HepG2 (cell line): Measurements from ENCODE around the gene CAPN8. TPM values are rescaled to one million over a fixed set of nuclear protein-coding genes. Genes with fewer than 3 reads are reported as not detected.

Experiments used
- ATAC-seq: fragments of 200-7000 bp; cut with Tn5 transposase; 3 replicates; pipeline ENCODE4 v1.9.1; 2020; ENCODE audit warnings: mild to moderate bottlenecking, moderate library complexity
- BruUV-seq: library from RNA; stranded (reverse); fragments of 400-500 nt; replicated peaks from 2 replicates; lab custom pipeline; 2021; lab: Mats Ljungman, UMichigan
- CTCF ChIA-PET: fragments of 300-600 bp; formaldehyde crosslinking; extraction: SDS; loops from one replicate; lab custom pipeline; 2021; ENCODE audit warnings: low total read pairs, inconsistent platforms, low intra/inter-chr PET ratio; lab: Yijun Ruan, JAX
- POLR2A ChIA-PET: fragments of 350-600 bp; sonication (Branson Sonifier 250); formaldehyde crosslinking; loops from one replicate; lab custom pipeline; 2020; ENCODE audit warnings: antibody characterized with exemption, inconsistent platforms; lab: Yijun Ruan, JAX
- DNase-seq: peaks from one replicate; pipeline ENCODE4 v3.0.0-alpha.2; 2015; ENCODE audit warnings: low spot score
- FAIRE-seq: peaks from 3 replicates; lab custom pipeline; 2011; peaks lifted over from hg19 to GRCh38; lab: Jason Lieb, UNC
- H2AFZ ChIP-seq: one replicate; pipeline ENCODE4 v1.6.1; 2011; ENCODE audit warnings: low read length, inconsistent platforms
- H3K27ac ChIP-seq: fragments of 300-600 bp; 3 replicates; pipeline ENCODE4 v1.8.0; 2011; ENCODE audit warnings: mixed run types, mild to moderate bottlenecking, mixed read lengths, low read length, inconsistent platforms; ENCODE audit not compliant: insufficient read depth; ENCODE audit errors: extremely low read length
- H3K27me3 ChIP-seq, 2 experiments: fragments of 200-600 bp in 1 of 2; 2 replicates in 1 of 2; 3 replicates in 1 of 2; pipeline versions ENCODE4 v1.6.0 to v1.8.0; 2011; ENCODE audit warnings: low read length in 2 of 2, mild to moderate bottlenecking in 2 of 2, moderate library complexity in 2 of 2, inconsistent platforms in 1 of 2; ENCODE audit not compliant: insufficient read depth in 2 of 2, control insufficient read depth in 1 of 2
- H3K36me3 ChIP-seq, 2 experiments: fragments of 200-600 bp in 1 of 2; replicated peaks in 1 of 2; 2 replicates in 1 of 2; 3 replicates in 1 of 2; pipeline versions ENCODE4 v1.5.1 to v1.8.0; 2011; ENCODE audit warnings: low read length in 2 of 2, inconsistent platforms in 1 of 2; ENCODE audit not compliant: insufficient read depth in 2 of 2, control insufficient read depth in 1 of 2
- H3K4me1 ChIP-seq: 2 replicates; pipeline ENCODE4 v1.5.1; 2012; ENCODE audit warnings: low read length, inconsistent platforms; ENCODE audit not compliant: insufficient read depth
- H3K4me2 ChIP-seq: 2 replicates; pipeline ENCODE4 v1.6.0; 2011; ENCODE audit warnings: low read depth, low read length, inconsistent platforms
- H3K4me3 ChIP-seq, 3 experiments: fragments of 200-600 bp in 1 of 3; sonication (generic), shearing (Covaris generic) in 1 of 3; replicated peaks in 1 of 3; 2 replicates each; pipeline ENCODE4 v1.5.1; 2011 to 2016; ENCODE audit warnings: low read length in 3 of 3, inconsistent platforms in 2 of 3, low read depth in 2 of 3, mild to moderate bottlenecking in 2 of 3, control low read depth in 1 of 3, mixed read lengths in 1 of 3; ENCODE audit not compliant: insufficient read depth in 1 of 3
- H3K79me2 ChIP-seq: one replicate; pipeline ENCODE4 v1.6.1; 2011; ENCODE audit warnings: low read length, inconsistent platforms; ENCODE audit not compliant: insufficient read depth
- H3K9ac ChIP-seq: 2 replicates; pipeline ENCODE4 v1.6.0; 2011; ENCODE audit warnings: mild to moderate bottlenecking, low read depth, low read length, inconsistent platforms; ENCODE audit not compliant: insufficient read depth
- H3K9me3 ChIP-seq: 2 replicates; pipeline ENCODE4 v1.5.1; 2012; ENCODE audit warnings: mild to moderate bottlenecking, low read length
- H4K20me1 ChIP-seq: 2 replicates; pipeline ENCODE4 v1.6.0; 2011; ENCODE audit warnings: inconsistent platforms, mild to moderate bottlenecking, low read length, moderate library complexity; ENCODE audit not compliant: insufficient read depth
- ADNP ChIP-seq: sonication (generic); formaldehyde crosslinking; IDR thresholded peaks from 2 replicates; pipeline ENCODE4 v1.4.0; 2020; ENCODE audit warnings: missing genetic modification reagents
- ARNT2 ChIP-seq: sonication (generic); formaldehyde crosslinking; IDR thresholded peaks from 2 replicates; pipeline ENCODE4 v1.8.0; 2022; ENCODE audit warnings: mild to moderate bottlenecking, low read depth, missing genetic modification reagents, moderate library complexity
- GZF1 ChIP-seq: sonication (generic); formaldehyde crosslinking; IDR thresholded peaks from 2 replicates; pipeline ENCODE4 v1.5.1; 2020; ENCODE audit warnings: mild to moderate bottlenecking, missing genetic modification reagents
- MYC ChIP-seq: sonication (generic); formaldehyde crosslinking; IDR thresholded peaks from 2 replicates; pipeline ENCODE4 v1.9.0; 2021; ENCODE audit warnings: missing genetic modification reagents, borderline replicate concordance
- PRPF4 ChIP-seq: fragments of 200-400 bp; formaldehyde crosslinking; IDR thresholded peaks from 2 replicates; pipeline ENCODE4 v1.6.1; 2016; ENCODE audit warnings: low read length, low read depth; ENCODE audit not compliant: poor library complexity, severe bottlenecking
- SYNCRIP ChIP-seq: fragments of 200-400 bp; formaldehyde crosslinking; IDR thresholded peaks from 2 replicates; pipeline ENCODE4 v1.6.1; 2018; ENCODE audit warnings: mild to moderate bottlenecking, low read depth, low read length; ENCODE audit not compliant: insufficient read depth
- ZNF101 ChIP-seq: sonication (generic); formaldehyde crosslinking; IDR thresholded peaks from 2 replicates; pipeline ENCODE4 v1.4.0; 2020; ENCODE audit warnings: mild to moderate bottlenecking, low read depth, missing genetic modification reagents, borderline replicate concordance
- ZNF253 ChIP-seq: sonication (generic); formaldehyde crosslinking; IDR thresholded peaks from 2 replicates; pipeline ENCODE4 v1.8.0; 2022; ENCODE audit warnings: mild to moderate bottlenecking, missing genetic modification reagents, borderline replicate concordance
- ZNF556 ChIP-seq: sonication (generic); formaldehyde crosslinking; IDR thresholded peaks from 2 replicates; pipeline ENCODE4 v1.4.0; 2020; ENCODE audit warnings: mild to moderate bottlenecking, missing genetic modification reagents, borderline replicate concordance
- ZNF724P ChIP-seq: sonication (generic); formaldehyde crosslinking; IDR thresholded peaks from 2 replicates; pipeline ENCODE4 v1.8.0; 2022; ENCODE audit warnings: missing genetic modification reagents, borderline replicate concordance
- ZNF775 ChIP-seq: sonication (generic); formaldehyde crosslinking; IDR thresholded peaks from 2 replicates; pipeline ENCODE4 v1.4.0; 2020; ENCODE audit warnings: missing genetic modification reagents, mild to moderate bottlenecking, moderate library complexity, borderline replicate concordance
- WGBS: methylation state at CpG from one replicate; pipeline ENCODE4 v1.1.6; 2017; ENCODE audit warnings: low lambda C conversion rate; 5-methylcytosine and 5-hydroxymethylcytosine counted together
- in situ Hi-C: cut with HindIII; loops from 2 replicates; pipeline ENCODE4 v1.10.0; 2017; ENCODE audit warnings: low pct_unique_long_range_greater_than_20kb; ENCODE audit not compliant: extremely low pct_ligation_motif_present
- intact Hi-C: fragments of 100-400 bp; cut with micrococcal nuclease; formaldehyde crosslinking; loops from one replicate; pipeline ENCODE4 v1.10.0; 2022; ENCODE audit not compliant: unreplicated experiment
- polyA plus RNA-seq, 8 experiments: library from polyadenylated mRNA; depleted of rRNA in 3 of 8; stranded (reverse) in 7 of 8; unstranded in 1 of 8; fragments of >200 nt; fragmentation: Illumina TruSeq in 4 of 8; extraction: Trizol in 4 of 8; gene quantifications; 2 replicates each; pipeline versions ENCODE4 v1.2.1 to v1.2.3, GENCODE V29; 2011 to 2016; ENCODE audit warnings: low read depth in 4 of 8, missing spikeins in 1 of 8, mixed read lengths in 1 of 8; ENCODE audit not compliant: insufficient read depth in 1 of 8
- total RNA-seq, 5 experiments: library from RNA; depleted of rRNA; stranded (reverse); fragments of >200 nt; fragmentation: Illumina TruSeq; extraction: Trizol; gene quantifications; 2 replicates each; pipeline ENCODE4 v1.2.3, GENCODE V29; 2016; ENCODE audit warnings: low read depth in 1 of 5
- TF ChIP-seq, protein P1 (sequence below): sonication (generic); formaldehyde crosslinking; IDR thresholded peaks from 2 replicates; pipeline ENCODE4 v1.4.0; 2020; ENCODE audit warnings: mild to moderate bottlenecking, missing genetic modification reagents
- TF ChIP-seq, protein P2 (sequence below): sonication (generic); formaldehyde crosslinking; IDR thresholded peaks from 2 replicates; pipeline ENCODE4 v1.5.1; 2020; ENCODE audit warnings: mild to moderate bottlenecking, missing genetic modification reagents, borderline replicate concordance

The CAPN8 gene
- total and polyA plus RNA-seq, 2 of the 13 experiments (the other 11 are each of a cell fraction or from before 2014, with no cell fraction given), result 0.20 to 0.25 TPM

DNA sequence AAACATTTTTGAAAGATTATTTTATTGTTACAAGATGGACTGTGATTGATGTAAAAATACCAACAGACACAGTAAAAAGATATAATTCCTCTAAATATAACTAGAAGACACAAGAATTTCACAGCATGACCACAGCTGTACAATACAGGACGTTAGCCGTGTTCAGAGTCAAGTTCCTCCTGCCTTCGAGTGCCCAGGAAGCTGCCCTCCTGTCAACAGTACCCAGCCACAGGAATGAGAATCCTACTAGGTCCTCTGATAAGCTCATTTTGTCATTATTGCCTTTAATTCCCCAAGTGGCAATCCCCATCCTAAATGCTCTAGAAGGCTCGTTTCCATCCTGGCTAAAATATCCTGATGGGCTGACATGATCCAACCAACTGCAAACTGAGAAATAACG, 30.4 kb upstream of the CAPN8 start:
- intact Hi-C loops, result no loop called here
- no peak overlapping the region for H3K4me3 ChIP-seq
- no peak for FAIRE-seq
- no TSS peak for BruUV-seq
- no peaks in the 10 kb centered on the region for H3K36me3 ChIP-seq
- H3K9ac ChIP-seq, result no peak overlapping the region
- in situ Hi-C loops, result loop anchor here (5.0 kb wide), 2 partner anchors 56 to 356 kb away; no protein-coding TSS in a partner anchor
- H3K4me1 ChIP-seq, result no peaks in the 10 kb centered on the region
- no peak overlapping the region for H3K27ac ChIP-seq
- 4% methylated on average over 5 of the region's 5 CpGs for WGBS
- no peak for ATAC-seq
- TF ChIP-seq ZNF775 (no peak), MYC (no peak), PRPF4 (no peak), SYNCRIP (no peak), ZNF253 (no peak), ZNF724P (CRISPR knock-in tag) (no peak), ZNF101 (CRISPR knock-in tag) (no peak), ARNT2 (CRISPR knock-in tag) (no peak), ADNP (no peak), GZF1 (no peak), ZNF556 (no peak)
- TF ChIP-seq, protein P1, sequence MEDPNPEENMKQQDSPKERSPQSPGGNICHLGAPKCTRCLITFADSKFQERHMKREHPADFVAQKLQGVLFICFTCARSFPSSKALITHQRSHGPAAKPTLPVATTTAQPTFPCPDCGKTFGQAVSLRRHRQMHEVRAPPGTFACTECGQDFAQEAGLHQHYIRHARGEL, result no peak
- TF ChIP-seq, protein P2, sequence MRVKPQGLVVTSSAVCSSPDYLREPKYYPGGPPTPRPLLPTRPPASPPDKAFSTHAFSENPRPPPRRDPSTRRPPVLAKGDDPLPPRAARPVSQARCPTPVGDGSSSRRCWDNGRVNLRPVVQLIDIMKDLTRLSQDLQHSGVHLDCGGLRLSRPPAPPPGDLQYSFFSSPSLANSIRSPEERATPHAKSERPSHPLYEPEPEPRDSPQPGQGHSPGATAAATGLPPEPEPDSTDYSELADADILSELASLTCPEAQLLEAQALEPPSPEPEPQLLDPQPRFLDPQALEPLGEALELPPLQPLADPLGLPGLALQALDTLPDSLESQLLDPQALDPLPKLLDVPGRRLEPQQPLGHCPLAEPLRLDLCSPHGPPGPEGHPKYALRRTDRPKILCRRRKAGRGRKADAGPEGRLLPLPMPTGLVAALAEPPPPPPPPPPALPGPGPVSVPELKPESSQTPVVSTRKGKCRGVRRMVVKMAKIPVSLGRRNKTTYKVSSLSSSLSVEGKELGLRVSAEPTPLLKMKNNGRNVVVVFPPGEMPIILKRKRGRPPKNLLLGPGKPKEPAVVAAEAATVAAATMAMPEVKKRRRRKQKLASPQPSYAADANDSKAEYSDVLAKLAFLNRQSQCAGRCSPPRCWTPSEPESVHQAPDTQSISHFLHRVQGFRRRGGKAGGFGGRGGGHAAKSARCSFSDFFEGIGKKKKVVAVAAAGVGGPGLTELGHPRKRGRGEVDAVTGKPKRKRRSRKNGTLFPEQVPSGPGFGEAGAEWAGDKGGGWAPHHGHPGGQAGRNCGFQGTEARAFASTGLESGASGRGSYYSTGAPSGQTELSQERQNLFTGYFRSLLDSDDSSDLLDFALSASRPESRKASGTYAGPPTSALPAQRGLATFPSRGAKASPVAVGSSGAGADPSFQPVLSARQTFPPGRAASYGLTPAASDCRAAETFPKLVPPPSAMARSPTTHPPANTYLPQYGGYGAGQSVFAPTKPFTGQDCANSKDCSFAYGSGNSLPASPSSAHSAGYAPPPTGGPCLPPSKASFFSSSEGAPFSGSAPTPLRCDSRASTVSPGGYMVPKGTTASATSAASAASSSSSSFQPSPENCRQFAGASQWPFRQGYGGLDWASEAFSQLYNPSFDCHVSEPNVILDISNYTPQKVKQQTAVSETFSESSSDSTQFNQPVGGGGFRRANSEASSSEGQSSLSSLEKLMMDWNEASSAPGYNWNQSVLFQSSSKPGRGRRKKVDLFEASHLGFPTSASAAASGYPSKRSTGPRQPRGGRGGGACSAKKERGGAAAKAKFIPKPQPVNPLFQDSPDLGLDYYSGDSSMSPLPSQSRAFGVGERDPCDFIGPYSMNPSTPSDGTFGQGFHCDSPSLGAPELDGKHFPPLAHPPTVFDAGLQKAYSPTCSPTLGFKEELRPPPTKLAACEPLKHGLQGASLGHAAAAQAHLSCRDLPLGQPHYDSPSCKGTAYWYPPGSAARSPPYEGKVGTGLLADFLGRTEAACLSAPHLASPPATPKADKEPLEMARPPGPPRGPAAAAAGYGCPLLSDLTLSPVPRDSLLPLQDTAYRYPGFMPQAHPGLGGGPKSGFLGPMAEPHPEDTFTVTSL (CRISPR knock-in tag), result no peak
- TF ChIP-seq, all 625 proteins: peak for 0
- no peak for DNase-seq
- POLR2A ChIA-PET, result no interaction called here
- H2AFZ ChIP-seq, result no peak overlapping the region
- H3K9me3 ChIP-seq, result no peaks in the 10 kb centered on the region
- CTCF ChIA-PET, result interaction anchor here (0.9 to 1.7 kb wide), 3 partner anchors 53 to 355 kb away, joined by 4 to 11 read pairs (median 9); no protein-coding TSS in a partner anchor
- no peak overlapping the region for H3K4me2 ChIP-seq
- H3K79me2 ChIP-seq, result no peaks in the 10 kb centered on the region
- peaks cover 0 to 17% of the 10 kb centered on the region in 2 experiments; a peak in 2 of 5 replicates for H3K27me3 ChIP-seq
- H4K20me1 ChIP-seq, result no peaks in the 10 kb centered on the region
